Hematopoietic multipotent progenitor cell treated with erythropoietin and hydrocortisone succinate and interleukin-3 and kit ligand, for 8 days (in vitro differentiated cells): Measurements from ENCODE around the gene ESPNL.

Experiments
- DNase-seq: peaks from one replicate; pipeline ENCODE4 v3.0.0-alpha.2; 2015

ESPNL gene

GRCh38 chr2:238130696-238131628 lies 30.8 kb downstream of the ESPNL start:
- no peak for DNase-seq

- DNase-seq, result no peak
These were observed 31.8 kb downstream of the ESPNL start for GRCh38 chr2:238131761-238132462.

GRCh38 chr2:238132463-238133450 lies 32.6 kb downstream of the ESPNL start:
- DNase-seq, result no peak

GRCh38 chr2:238133499-238134392 lies 33.6 kb downstream of the ESPNL start:
- no peak for DNase-seq

- DNase-seq, result no peak
These were observed 34.2 kb downstream of the ESPNL start for GRCh38 chr2:238134393-238134785.

GRCh38 chr2:238135601-238136150 lies 35.5 kb downstream of the ESPNL start:
- DNase-seq, result no peak

GRCh38 chr2:238136820-238137537 lies 36.8 kb downstream of the ESPNL start:
- DNase-seq, result no peak

GRCh38 chr2:238137885-238138284 lies 37.7 kb downstream of the ESPNL start:
- DNase-seq, result no peak

GRCh38 chr2:238138331-238139195 lies 38.4 kb downstream of the ESPNL start, which contains the start of gene KLHL30:
Gene KLHL30 (plus strand): TSS chr2:238138668. CDS start chr2:238140755, 2,087 bp downstream.
- no peak for DNase-seq

GRCh38 chr2:238139196-238140039 lies 39.3 kb downstream of the ESPNL start:
- peak; percentile 30 for DNase-seq

GRCh38 chr2:238140040-238140439 lies 39.9 kb downstream of the ESPNL start:
- DNase-seq, result no peak

GRCh38 chr2:238140721-238141540 lies 40.8 kb downstream of the ESPNL start:
- DNase-seq, result no peak

- peak; percentile 86 for DNase-seq
These were observed 41.6 kb downstream of the ESPNL start for GRCh38 chr2:238141541-238142318.

- no peak for DNase-seq
These were observed 42.5 kb downstream of the ESPNL start for GRCh38 chr2:238142382-238143205.

GRCh38 chr2:238143239-238143951 lies 43.3 kb downstream of the ESPNL start:
- no peak for DNase-seq
